Vagina (tissue), 2 donors: Measurements from ENCODE around the gene C3. TPM values are rescaled to one million over a fixed set of nuclear protein-coding genes. Genes with fewer than 3 reads are reported as not detected.
"Not testable (repeated sequence)": the region's sequence is repeated elsewhere in the genome, so short reads cannot be mapped to it uniquely, and the experiment has no call there.

Source experiments
- DNase-seq, 2 donors: peaks; one replicate each; pipeline ENCODE4 v3.0.0-alpha.2; 2017; ENCODE audit errors: extremely low spot score in 2 of 2
- H3K27ac ChIP-seq: fragments of 200-600 bp; sonication (generic); one replicate; pipeline ENCODE4 v1.5.1; 2019
- H3K27me3 ChIP-seq: fragments of 200-600 bp; sonication (generic); one replicate; pipeline ENCODE4 v1.5.1; 2019
- H3K36me3 ChIP-seq, 2 donors: fragments of 200-600 bp; sonication (generic); one replicate each; pipeline ENCODE4 v1.5.1; 2017 to 2019
- H3K4me1 ChIP-seq: fragments of 200-600 bp; sonication (generic); one replicate; pipeline ENCODE4 v1.5.1; 2019
- H3K4me3 ChIP-seq, 2 donors: fragments of 200-600 bp; sonication (generic); 1 replicate in 1 of 2; 2 replicates in 1 of 2; pipeline ENCODE4 v1.5.1; 2016 to 2019
- H3K9me3 ChIP-seq: fragments of 200-600 bp; sonication (generic); one replicate; pipeline ENCODE4 v1.5.1; 2019
- CTCF ChIP-seq, 3 experiments: fragments of 450-650 bp in 2 of 3; fragments of 200-600 bp in 1 of 3; sonication (generic) in 1 of 3; IDR thresholded peaks; one replicate each; pipeline ENCODE4 v1.5.1; 2017 to 2019; ENCODE audit warnings: antibody characterized with exemption in 3 of 3, mild to moderate bottlenecking in 2 of 3, moderate library complexity in 2 of 3
- POLR2A ChIP-seq, 2 donors: fragments of 450-650 bp; IDR thresholded peaks; one replicate each; pipeline ENCODE4 v1.6.1; 2017; ENCODE audit warnings: antibody characterized with exemption in 2 of 2, mild to moderate bottlenecking in 2 of 2, moderate library complexity in 2 of 2
- POLR2AphosphoS5 ChIP-seq, 2 donors: sonication (generic); formaldehyde crosslinking; IDR thresholded peaks; one replicate each; pipeline ENCODE4 v1.9.0; 2017; ENCODE audit warnings: antibody characterized with exemption in 2 of 2, mild to moderate bottlenecking in 2 of 2, low read depth in 1 of 2; ENCODE audit not compliant: insufficient read depth in 1 of 2
- intact Hi-C: fragments of 100-400 bp; cut with DNase I; formaldehyde crosslinking; loops from one replicate; pipeline ENCODE4 v1.15.1; 2023
- total RNA-seq: library from RNA; depleted of rRNA; stranded (reverse); fragments of >200 nt; gene quantifications from one replicate; pipeline ENCODE4 v1.2.3, GENCODE V29; 2016

Gene C3
- total RNA-seq, 1 donor from 2014 or later, result 1,239 TPM

GRCh38 chr19:6674868-6675305, 45.6 kb downstream of the C3 start:
- intact Hi-C loops, result no loop called here
- TF ChIP-seq CTCF (IDR thresholded peaks at IDR 0.05), result no peak
- TF ChIP-seq POLR2A (IDR thresholded peaks at IDR 0.05), result no peak
- peak in 1 of 2 donors; percentile 63 for TF ChIP-seq POLR2AphosphoS5 (IDR thresholded peaks at IDR 0.05; ENCODE audit: insufficient read depth in 1 of 2, low read depth in 1 of 2)
- H3K27ac ChIP-seq, result no peak overlapping the region

GRCh38 chr19:6674408-6674807, 46.0 kb downstream of the C3 start:
- H3K36me3 ChIP-seq, H3K27me3 ChIP-seq, H3K4me3 ChIP-seq, H3K9me3 ChIP-seq, H3K4me1 ChIP-seq, H3K27ac ChIP-seq, DNase-seq, intact Hi-C loops: not testable (repeated sequence)

More at GRCh38 chr19:6674868-6675305, 45.6 kb downstream of the C3 start:
- DNase-seq, result no peak
- H3K4me1 ChIP-seq, result no peaks in the 10 kb centered on the region
- no peak overlapping the region for H3K4me3 ChIP-seq
- no peaks in the 10 kb centered on the region for H3K36me3 ChIP-seq
- no peaks in the 10 kb centered on the region for H3K27me3 ChIP-seq
- H3K9me3 ChIP-seq, result no peaks in the 10 kb centered on the region

GRCh38 chr19:6672693-6673290, 47.7 kb downstream of the C3 start:
- DNase-seq, result no peak
- H3K36me3 ChIP-seq, result no peaks in the 10 kb centered on the region
- H3K27me3 ChIP-seq, result no peaks in the 10 kb centered on the region
- H3K27ac ChIP-seq, result no peak overlapping the region
- no peak for TF ChIP-seq CTCF (IDR thresholded peaks at IDR 0.05)
- no peak for TF ChIP-seq POLR2A (IDR thresholded peaks at IDR 0.05)
- TF ChIP-seq POLR2AphosphoS5 (IDR thresholded peaks at IDR 0.05; ENCODE audit: insufficient read depth in 1 of 2, low read depth in 1 of 2), result no peak
- H3K4me1 ChIP-seq, result no peaks in the 10 kb centered on the region
- H3K4me3 ChIP-seq, result no peak overlapping the region
- intact Hi-C loops, result no loop called here
- no peaks in the 10 kb centered on the region for H3K9me3 ChIP-seq

- H3K4me1 ChIP-seq, result no peaks in the 10 kb centered on the region
- TF ChIP-seq CTCF (IDR thresholded peaks at IDR 0.05) (no peak), POLR2A (IDR thresholded peaks at IDR 0.05) (no peak), POLR2AphosphoS5 (IDR thresholded peaks at IDR 0.05; ENCODE audit: insufficient read depth in 1 of 2, low read depth in 1 of 2) (no peak)
- no peaks in the 10 kb centered on the region for H3K27me3 ChIP-seq
Measured at GRCh38 chr19:6671960-6672359, 48.5 kb downstream of the C3 start.

GRCh38 chr19:6668691-6669090, 51.8 kb downstream of the C3 start:
- Histone ChIP-seq H3K36me3 (no peaks in the 10 kb centered on the region), H3K27ac (no peak overlapping the region), H3K4me3 (peak overlapping the region in 1 of 2 donors; percentile 21), H3K27me3 (no peaks in the 10 kb centered on the region), H3K9me3 (peaks cover 3% of the 10 kb centered on the region), H3K4me1 (no peaks in the 10 kb centered on the region)
- intact Hi-C loops, result no loop called here
- no peak for DNase-seq
- no peak for TF ChIP-seq POLR2AphosphoS5 (IDR thresholded peaks at IDR 0.05; ENCODE audit: insufficient read depth in 1 of 2, low read depth in 1 of 2)
- no peak for TF ChIP-seq CTCF (IDR thresholded peaks at IDR 0.05)
- no peak for TF ChIP-seq POLR2A (IDR thresholded peaks at IDR 0.05)

More at GRCh38 chr19:6671960-6672359, 48.5 kb downstream of the C3 start:
- DNase-seq, result no peak
- H3K27ac ChIP-seq, result no peak overlapping the region
- intact Hi-C loops, result no loop called here
- no peak overlapping the region for H3K4me3 ChIP-seq
- no peaks in the 10 kb centered on the region for H3K36me3 ChIP-seq
- H3K9me3 ChIP-seq, result no peaks in the 10 kb centered on the region
